ENCODE data around the gene CCL19.

DNA sequence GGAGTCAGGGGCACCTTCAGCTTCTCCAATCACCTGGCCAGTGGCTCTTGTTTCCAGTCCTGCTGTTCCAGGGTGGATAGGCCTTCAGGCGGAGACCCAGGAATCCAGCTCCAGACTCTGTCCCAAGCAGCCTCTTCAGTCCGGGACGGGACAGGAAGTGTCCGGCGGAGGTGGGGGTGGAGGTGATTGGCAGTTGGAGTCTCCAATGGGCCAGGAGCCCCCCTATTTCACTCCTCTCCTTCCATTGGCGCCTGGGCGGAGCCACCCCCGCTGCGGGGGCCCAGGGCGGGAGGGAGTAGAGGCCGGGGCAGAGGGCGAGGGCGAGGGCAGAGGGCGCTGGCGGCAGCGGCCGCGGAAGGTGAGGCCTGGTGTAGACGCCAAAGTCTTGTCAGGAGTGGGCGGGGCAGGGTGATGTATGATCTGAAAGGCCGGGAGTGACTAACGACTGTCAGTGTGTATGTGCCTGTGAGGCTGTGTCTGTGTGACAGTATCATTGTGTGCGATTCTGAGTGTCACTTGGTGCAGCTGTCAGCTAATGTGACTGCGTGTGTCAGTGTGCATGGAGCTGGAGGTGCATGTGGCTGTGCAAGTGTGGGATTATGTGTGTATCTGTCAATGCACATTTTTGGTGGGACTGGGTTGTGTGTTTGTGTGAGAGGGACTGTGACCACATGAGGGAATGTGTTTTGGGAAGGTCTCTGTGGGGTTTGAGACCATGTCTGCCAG lies 39.0 kb downstream of the CCL19 start, which contains the start of gene IL11RA:
- TF ChIP-seq, protein P1, sequence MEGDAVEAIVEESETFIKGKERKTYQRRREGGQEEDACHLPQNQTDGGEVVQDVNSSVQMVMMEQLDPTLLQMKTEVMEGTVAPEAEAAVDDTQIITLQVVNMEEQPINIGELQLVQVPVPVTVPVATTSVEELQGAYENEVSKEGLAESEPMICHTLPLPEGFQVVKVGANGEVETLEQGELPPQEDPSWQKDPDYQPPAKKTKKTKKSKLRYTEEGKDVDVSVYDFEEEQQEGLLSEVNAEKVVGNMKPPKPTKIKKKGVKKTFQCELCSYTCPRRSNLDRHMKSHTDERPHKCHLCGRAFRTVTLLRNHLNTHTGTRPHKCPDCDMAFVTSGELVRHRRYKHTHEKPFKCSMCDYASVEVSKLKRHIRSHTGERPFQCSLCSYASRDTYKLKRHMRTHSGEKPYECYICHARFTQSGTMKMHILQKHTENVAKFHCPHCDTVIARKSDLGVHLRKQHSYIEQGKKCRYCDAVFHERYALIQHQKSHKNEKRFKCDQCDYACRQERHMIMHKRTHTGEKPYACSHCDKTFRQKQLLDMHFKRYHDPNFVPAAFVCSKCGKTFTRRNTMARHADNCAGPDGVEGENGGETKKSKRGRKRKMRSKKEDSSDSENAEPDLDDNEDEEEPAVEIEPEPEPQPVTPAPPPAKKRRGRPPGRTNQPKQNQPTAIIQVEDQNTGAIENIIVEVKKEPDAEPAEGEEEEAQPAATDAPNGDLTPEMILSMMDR (IDR thresholded peaks at IDR 0.05; ENCODE audit: insufficient read depth, low read length, poor library complexity, severe bottlenecking) = no peak
- no peak for TF ChIP-seq EZH2phosphoT487 (conservative IDR thresholded peaks at IDR 0.05; ENCODE audit: low read length)

All from SU-DHL-6 (cell line).